K562 (cell line): ENCODE results near the gene ANKRD34A. TPM values are rescaled to one million over a fixed set of nuclear protein-coding genes. Genes with fewer than 3 reads are reported as not detected.
"Not testable (repeated sequence)": the region's sequence is repeated elsewhere in the genome, so short reads cannot be mapped to it uniquely, and the experiment has no call there.

Experiments
- ADNP ChIP-seq: fragments of 200-800 bp; sonication (Bioruptor generic); IDR thresholded peaks from 2 replicates; pipeline ENCODE4 v1.6.1; 2016; ENCODE audit warnings: missing genetic modification characterization, missing compliant biosample characterization
- ATF3 ChIP-seq, 2 experiments: fragments of 450-650 bp in 1 of 2; sonication (generic) in 1 of 2; formaldehyde crosslinking in 1 of 2; IDR thresholded peaks in 1 of 2; conservative IDR thresholded peaks in 1 of 2; 2 replicates each; pipeline versions ENCODE4 v1.6.1 to v1.8.1; 2016 to 2023; ENCODE audit warnings: mild to moderate bottlenecking in 2 of 2, moderate library complexity in 2 of 2, inconsistent platforms in 1 of 2, missing genetic modification reagents in 1 of 2
- DACH1 ChIP-seq: fragments of 450-650 bp; IDR thresholded peaks from 2 replicates; pipeline ENCODE4 v1.6.1; 2018; ENCODE audit not compliant: partially characterized antibody
- ETV5 ChIP-seq: sonication (generic); formaldehyde crosslinking; IDR thresholded peaks from 2 replicates; pipeline ENCODE4 v1.4.0; 2020; ENCODE audit warnings: low read depth, mild to moderate bottlenecking, missing genetic modification reagents
- FOXM1 ChIP-seq, 2 experiments: fragments of 450-650 bp in 1 of 2; sonication (generic) in 1 of 2; formaldehyde crosslinking in 1 of 2; IDR thresholded peaks; 2 replicates each; pipeline versions ENCODE4 v1.6.1 to v1.9.0; 2017 to 2022; ENCODE audit warnings: low read depth in 2 of 2, mild to moderate bottlenecking in 2 of 2, missing genetic modification reagents in 1 of 2, moderate library complexity in 1 of 2
- HDAC1 ChIP-seq, 2 experiments: fragments of 450-650 bp; IDR thresholded peaks; 2 replicates each; pipeline ENCODE4 v1.6.1; 2016 to 2017; ENCODE audit warnings: inconsistent platforms in 1 of 2, mild to moderate bottlenecking in 1 of 2, moderate library complexity in 1 of 2
- KAT7 ChIP-seq: sonication (generic); formaldehyde crosslinking; IDR thresholded peaks from 2 replicates; pipeline ENCODE4 v1.8.0; 2022; ENCODE audit warnings: missing genetic modification reagents, mild to moderate bottlenecking, borderline replicate concordance
- MAZ ChIP-seq, 2 experiments: fragments of 450-650 bp in 1 of 2; sonication (generic) in 1 of 2; formaldehyde crosslinking; IDR thresholded peaks in 1 of 2; conservative IDR thresholded peaks in 1 of 2; 2 replicates each; pipeline versions ENCODE4 v1.4.0 to v1.5.0; 2020; ENCODE audit warnings: mild to moderate bottlenecking in 1 of 2, missing genetic modification reagents in 1 of 2
- MEF2D ChIP-seq: conservative IDR thresholded peaks from 2 replicates; pipeline ENCODE4 v1.6.1; 2016; ENCODE audit warnings: low read depth, missing genetic modification characterization, missing compliant biosample characterization
- MEIS2 ChIP-seq: fragments of 450-650 bp; IDR thresholded peaks from 2 replicates; pipeline ENCODE4 v1.6.1; 2014; ENCODE audit warnings: mild to moderate bottlenecking; ENCODE audit not compliant: partially characterized antibody
- RUNX1 ChIP-seq: sonication (generic); IDR thresholded peaks from 2 replicates; pipeline ENCODE4 v1.6.1; 2016; ENCODE audit warnings: antibody characterized with exemption, low read depth
- SMARCC2 ChIP-seq: fragments of 450-650 bp; IDR thresholded peaks from 2 replicates; pipeline ENCODE4 v1.6.1; 2017; ENCODE audit warnings: antibody characterized with exemption, moderate library complexity, mild to moderate bottlenecking, low read depth
- SP1 ChIP-seq: sonication (generic); formaldehyde crosslinking; IDR thresholded peaks from 2 replicates; pipeline ENCODE4 v1.8.1; 2022; ENCODE audit warnings: mild to moderate bottlenecking, missing genetic modification reagents
- ZBTB33 ChIP-seq: sonication (generic); formaldehyde crosslinking; IDR thresholded peaks from 2 replicates; pipeline ENCODE4 v1.8.1; 2023; ENCODE audit warnings: mild to moderate bottlenecking, missing genetic modification reagents
- ZNF175 ChIP-seq: fragments of 200-800 bp; sonication (Bioruptor generic); IDR thresholded peaks from 2 replicates; pipeline ENCODE4 v1.6.1; 2016; ENCODE audit warnings: low read depth, mild to moderate bottlenecking, missing genetic modification characterization, missing compliant biosample characterization
- ZNF589 ChIP-seq: fragments of 200-800 bp; sonication (Bioruptor generic); IDR thresholded peaks from 2 replicates; pipeline ENCODE4 v1.6.1; 2016; ENCODE audit warnings: low read depth, missing genetic modification characterization, missing compliant biosample characterization
- ZNF592 ChIP-seq: fragments of 450-650 bp; IDR thresholded peaks from 2 replicates; pipeline ENCODE4 v1.6.1; 2017; ENCODE audit warnings: antibody characterized with exemption, mild to moderate bottlenecking
- polyA plus RNA-seq, 8 experiments: library from polyadenylated mRNA; depleted of rRNA in 4 of 8; stranded (reverse) in 5 of 8; unstranded in 3 of 8; fragments of >200 nt; fragmentation: Nextera tagmentation in 2 of 8; fragmentation: Illumina TruSeq in 1 of 8; extraction: Ambion mirVana in 2 of 8; extraction: Trizol in 1 of 8; gene quantifications; 2 replicates each; pipeline versions ENCODE4 v1.2.1 to v1.2.3, GENCODE V29; 2011 to 2014; ENCODE audit warnings: inconsistent platforms in 1 of 8, missing spikeins in 1 of 8
- total RNA-seq, 7 experiments: library from RNA; depleted of rRNA in 6 of 7; stranded (reverse); fragments of >200 nt in 6 of 7; fragmentation: Illumina TruSeq in 2 of 7; extraction: Trizol in 2 of 7; gene quantifications; 2 replicates each; pipeline versions ENCODE4 v1.2.1 to v1.2.3, GENCODE V29; 2011 to 2021; ENCODE audit warnings: low replicate concordance in 1 of 7
- TF ChIP-seq, protein P1 (sequence below): fragments of 200-800 bp; sonication (Bioruptor generic); IDR thresholded peaks from 2 replicates; pipeline ENCODE4 v1.6.1; 2017; ENCODE audit warnings: missing genetic modification characterization, missing compliant biosample characterization

The ANKRD34A gene
- total and polyA plus RNA-seq, 9 of the 15 experiments (the other 6 are each of a cell fraction or from before 2014, with no cell fraction given), result 0.06 to 1.6 (median 0.43) TPM

DNA sequence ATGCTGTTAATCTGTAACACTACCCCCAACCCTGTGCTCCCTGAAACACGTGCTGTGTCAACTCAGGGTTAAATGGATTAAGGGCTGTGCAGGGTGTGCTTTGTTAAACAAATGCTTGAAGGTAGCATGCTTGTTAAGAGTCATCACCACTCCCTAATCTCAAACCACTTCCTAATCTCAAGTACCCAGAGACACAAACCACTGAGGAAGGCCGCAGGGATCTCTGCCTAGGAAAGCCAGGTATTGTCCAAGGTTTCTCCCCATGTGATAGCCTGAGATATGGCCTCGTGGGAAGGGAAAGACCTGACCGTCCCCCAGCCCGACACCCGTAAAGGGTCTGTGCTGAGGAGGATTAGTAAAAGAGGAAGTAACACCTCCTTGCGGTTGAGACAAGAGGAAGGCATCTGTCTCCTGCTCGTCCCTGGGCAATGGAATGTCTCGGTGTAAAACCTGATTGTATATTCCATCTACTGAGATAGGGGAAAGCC lies 31.8 kb downstream of the ANKRD34A start (continued):
- TF ChIP-seq ZBTB33 (CRISPR knock-in tag) (peak; percentile 64; the same call in 1 of the 2 replicates), FOXM1 (IDR thresholded peaks at IDR 0.05; ENCODE audit: low read depth) (peak; percentile 83), HDAC1 (IDR thresholded peaks at IDR 0.05) (peak in 1 of 2 experiments; percentile 96; a peak in 2 of 4 replicates), ZNF589 (CRISPR knock-in tag) (peak; percentile 86), MEF2D (peak; percentile 70), ADNP (tag) (peak; percentile 45; the same call in 1 of the 2 replicates), SMARCC2 (peak; percentile 92), ATF3 (IDR thresholded peaks at IDR 0.05) (peak; percentile 63; the same call in 1 of the 2 replicates), SP1 (CRISPR knock-in tag) (peak; percentile 76; the same call in 1 of the 2 replicates), ETV5 (CRISPR knock-in tag) (peak; percentile 73), ZNF592 (peak; percentile 55; the same call in 1 of the 2 replicates), DACH1 (peak; percentile 28), KAT7 (peak; percentile 31; the same call in 1 of the 2 replicates), RUNX1 (peak; percentile 82; the same call in 1 of the 2 replicates), MAZ (CRISPR knock-in tag; conservative IDR thresholded peaks at IDR 0.05 in 1 of 2, IDR thresholded peaks at IDR 0.05 in 1 of 2) (peak; percentile 49 to 56; a peak in 3 of 4 replicates), ZNF175 (CRISPR knock-in tag) (peak; percentile 76), MEIS2 (peak; percentile 64)
- not testable (repeated sequence) for TF ChIP-seq FOXM1 (CRISPR knock-in tag; IDR thresholded peaks at IDR 0.05; ENCODE audit: low read depth); ATF3 (CRISPR knock-in tag; conservative IDR thresholded peaks at IDR 0.05)
- TF ChIP-seq, protein P1, sequence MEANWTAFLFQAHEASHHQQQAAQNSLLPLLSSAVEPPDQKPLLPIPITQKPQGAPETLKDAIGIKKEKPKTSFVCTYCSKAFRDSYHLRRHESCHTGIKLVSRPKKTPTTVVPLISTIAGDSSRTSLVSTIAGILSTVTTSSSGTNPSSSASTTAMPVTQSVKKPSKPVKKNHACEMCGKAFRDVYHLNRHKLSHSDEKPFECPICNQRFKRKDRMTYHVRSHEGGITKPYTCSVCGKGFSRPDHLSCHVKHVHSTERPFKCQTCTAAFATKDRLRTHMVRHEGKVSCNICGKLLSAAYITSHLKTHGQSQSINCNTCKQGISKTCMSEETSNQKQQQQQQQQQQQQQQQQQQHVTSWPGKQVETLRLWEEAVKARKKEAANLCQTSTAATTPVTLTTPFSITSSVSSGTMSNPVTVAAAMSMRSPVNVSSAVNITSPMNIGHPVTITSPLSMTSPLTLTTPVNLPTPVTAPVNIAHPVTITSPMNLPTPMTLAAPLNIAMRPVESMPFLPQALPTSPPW (CRISPR knock-in tag), result peak; percentile 48
